ENCODE results near the gene IPO5. TPM values are rescaled to one million over a fixed set of nuclear protein-coding genes. Genes with fewer than 3 reads are reported as not detected.
"Not testable (repeated sequence)": the region's sequence is repeated elsewhere in the genome, so short reads cannot be mapped to it uniquely, and the experiment has no call there.

The IPO5 gene
- polyA plus RNA-seq, 1 of the 3 experiments (the other 2 are of a cell fraction): 77.1 TPM

DNA sequence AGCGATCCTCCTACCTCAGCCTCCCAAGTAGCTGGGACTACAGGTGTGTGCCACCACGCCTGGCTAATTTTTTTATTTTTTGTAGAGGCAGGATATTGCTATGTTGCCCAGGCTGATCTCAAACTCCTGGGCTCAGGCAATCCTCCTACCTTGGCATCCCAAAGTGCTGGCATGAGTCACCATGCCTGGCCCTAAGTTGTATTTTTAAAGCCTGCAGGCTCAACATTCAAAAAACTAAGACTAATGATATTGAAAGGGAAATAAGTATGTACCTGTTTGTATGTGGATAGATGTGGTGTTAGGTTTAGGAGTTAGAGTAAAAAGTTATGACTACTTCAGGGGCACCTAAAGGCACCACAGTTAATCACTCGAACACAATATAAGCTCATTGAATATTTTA lies 5.4 kb upstream of the IPO5 start:
- 0 out of 2 replicates have a peak, but pooled peaks have one; percentile 16 for TF ChIP-seq JUND (IDR thresholded peaks at IDR 0.05)
- no peak for TF ChIP-seq GABPA (IDR thresholded peaks at IDR 0.05; ENCODE audit: low read depth)
- TF ChIP-seq, protein P1, sequence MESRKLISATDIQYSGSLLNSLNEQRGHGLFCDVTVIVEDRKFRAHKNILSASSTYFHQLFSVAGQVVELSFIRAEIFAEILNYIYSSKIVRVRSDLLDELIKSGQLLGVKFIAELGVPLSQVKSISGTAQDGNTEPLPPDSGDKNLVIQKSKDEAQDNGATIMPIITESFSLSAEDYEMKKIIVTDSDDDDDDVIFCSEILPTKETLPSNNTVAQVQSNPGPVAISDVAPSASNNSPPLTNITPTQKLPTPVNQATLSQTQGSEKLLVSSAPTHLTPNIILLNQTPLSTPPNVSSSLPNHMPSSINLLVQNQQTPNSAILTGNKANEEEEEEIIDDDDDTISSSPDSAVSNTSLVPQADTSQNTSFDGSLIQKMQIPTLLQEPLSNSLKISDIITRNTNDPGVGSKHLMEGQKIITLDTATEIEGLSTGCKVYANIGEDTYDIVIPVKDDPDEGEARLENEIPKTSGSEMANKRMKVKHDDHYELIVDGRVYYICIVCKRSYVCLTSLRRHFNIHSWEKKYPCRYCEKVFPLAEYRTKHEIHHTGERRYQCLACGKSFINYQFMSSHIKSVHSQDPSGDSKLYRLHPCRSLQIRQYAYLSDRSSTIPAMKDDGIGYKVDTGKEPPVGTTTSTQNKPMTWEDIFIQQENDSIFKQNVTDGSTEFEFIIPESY (IDR thresholded peaks at IDR 0.05; ENCODE audit: borderline replicate concordance, low read depth): no peak
- no peak for TF ChIP-seq FOSL2 (IDR thresholded peaks at IDR 0.05; ENCODE audit: borderline replicate concordance, low read depth)
- Histone ChIP-seq H3K4me2 (no peak overlapping the region), H3F3A (replicated peaks; ENCODE audit: insufficient read depth) (peaks cover 38% of the 10 kb centered on the region), H3K27me3 (ENCODE audit: insufficient read depth) (no peaks in the 10 kb centered on the region), H3K36me3 (replicated peaks in 1 of 2; ENCODE audit: control insufficient read depth in 1 of 2, insufficient read depth in 2 of 2, low read length in 1 of 2) (no peaks in the 10 kb centered on the region), H3K9me2 (no peaks in the 10 kb centered on the region), H3K9ac (no peak overlapping the region), H3K4me3 (ENCODE audit: low read depth in 2 of 2, low read length in 1 of 2) (no peak overlapping the region), H4K20me1 (ENCODE audit: insufficient read depth) (no peaks in the 10 kb centered on the region), H3K9me3 (no peaks in the 10 kb centered on the region), H3K79me2 (ENCODE audit: insufficient read depth) (no peaks in the 10 kb centered on the region), H3K4me1 (ENCODE audit: control insufficient read depth in 1 of 2, insufficient read depth in 2 of 2, low read depth in 1 of 2, low read length in 1 of 2) (peaks cover 0 to 37% of the 10 kb centered on the region in 2 experiments; a peak in 1 of 4 replicates), H2AFZ (ENCODE audit: low read depth) (no peak overlapping the region), H3K27ac (ENCODE audit: low read depth in 2 of 2, low read length in 1 of 2) (peak overlapping the region in 1 of 2 experiments; percentile 86; a peak in 2 of 4 replicates)
- no peak for DNase-seq
- CTCF ChIA-PET: interaction anchor here (1.2 kb wide), 1 partner anchor 36 kb away, joined by 3 read pairs; no protein-coding TSS in a partner anchor
- POLR2A ChIA-PET: no interaction called here
- 92% methylated on average over 3 of the region's 3 CpGs for WGBS (ENCODE audit: low lambda C conversion rate)

DNA sequence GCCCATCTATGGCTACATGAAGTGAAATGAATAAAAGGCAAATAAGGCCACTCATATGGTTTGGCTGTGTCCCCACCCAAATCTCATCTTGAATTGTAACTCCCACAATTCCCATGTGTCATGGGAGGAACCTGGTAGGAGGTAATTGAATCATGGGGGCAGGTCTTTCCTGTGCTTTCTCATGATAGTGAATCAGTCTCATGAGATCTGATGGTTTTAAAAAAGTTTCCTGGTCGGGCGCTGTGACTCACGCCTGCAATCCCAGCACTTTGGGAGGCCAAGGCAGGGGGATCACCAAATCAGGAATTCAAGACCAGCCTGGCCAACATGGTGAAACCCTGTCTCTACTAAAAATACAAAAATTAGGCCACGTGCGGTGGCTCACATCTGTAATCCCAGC lies 4.2 kb upstream of the IPO5 start:
- H3K9me3 ChIP-seq; H3K79me2 ChIP-seq (ENCODE audit: insufficient read depth); H4K20me1 ChIP-seq (ENCODE audit: insufficient read depth); H3K4me2 ChIP-seq; H3K4me3 ChIP-seq (ENCODE audit: low read depth in 2 of 2, low read length in 1 of 2); H3K27me3 ChIP-seq (ENCODE audit: insufficient read depth); POLR2A ChIA-PET; H3K9me2 ChIP-seq; H3K9ac ChIP-seq; CTCF ChIA-PET; H2AFZ ChIP-seq (ENCODE audit: low read depth); DNase-seq; H3K36me3 ChIP-seq (replicated peaks in 1 of 2; ENCODE audit: control insufficient read depth in 1 of 2, insufficient read depth in 2 of 2, low read length in 1 of 2); H3K27ac ChIP-seq (ENCODE audit: low read depth in 2 of 2, low read length in 1 of 2): not testable (repeated sequence)
- peaks cover 31% of the 10 kb centered on the region for H3F3A ChIP-seq (replicated peaks; ENCODE audit: insufficient read depth)
- WGBS (ENCODE audit: low lambda C conversion rate): 86% methylated on average over 5 of the region's 5 CpGs
- H3K4me1 ChIP-seq (ENCODE audit: control insufficient read depth in 1 of 2, insufficient read depth in 2 of 2, low read depth in 1 of 2, low read length in 1 of 2): peaks cover 0 to 33% of the 10 kb centered on the region in 2 experiments; a peak in 1 of 4 replicates

DNA sequence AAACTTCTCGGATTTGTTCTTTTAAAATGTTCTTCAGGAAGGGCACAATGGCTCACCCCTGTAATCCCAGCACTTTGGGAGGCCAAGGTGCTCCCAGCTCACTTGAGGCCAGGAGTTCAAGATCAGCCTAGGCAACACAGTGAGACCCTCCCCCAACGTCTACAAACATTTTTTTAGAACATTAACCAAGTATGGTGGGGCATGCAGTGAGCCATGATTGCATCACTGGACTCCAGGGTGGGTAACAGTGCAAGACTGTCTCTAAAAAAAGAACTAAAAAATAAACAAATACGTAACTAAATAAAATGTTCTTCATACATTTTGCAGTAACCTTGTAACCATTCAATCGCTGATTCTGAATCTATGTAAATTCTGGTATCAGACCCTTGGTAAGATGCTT lies 2.1 kb upstream of the IPO5 start:
- Histone ChIP-seq H3K4me3 (ENCODE audit: low read depth in 2 of 2, low read length in 1 of 2) (no peak overlapping the region), H3K79me2 (ENCODE audit: insufficient read depth) (no peaks in the 10 kb centered on the region), H4K20me1 (ENCODE audit: insufficient read depth) (no peaks in the 10 kb centered on the region), H3K27ac (ENCODE audit: low read depth in 2 of 2, low read length in 1 of 2) (no peak overlapping the region), H3K9me3 (no peaks in the 10 kb centered on the region), H3K36me3 (replicated peaks in 1 of 2; ENCODE audit: control insufficient read depth in 1 of 2, insufficient read depth in 2 of 2, low read length in 1 of 2) (no peaks in the 10 kb centered on the region), H3K27me3 (ENCODE audit: insufficient read depth) (no peaks in the 10 kb centered on the region), H2AFZ (ENCODE audit: low read depth) (no peak overlapping the region), H3K4me2 (no peak overlapping the region), H3K4me1 (ENCODE audit: control insufficient read depth in 1 of 2, insufficient read depth in 2 of 2, low read depth in 1 of 2, low read length in 1 of 2) (peaks cover 0 to 12% of the 10 kb centered on the region in 2 experiments; a peak in 1 of 4 replicates), H3K9me2 (no peaks in the 10 kb centered on the region), H3K9ac (no peak overlapping the region), H3F3A (replicated peaks; ENCODE audit: insufficient read depth) (peaks cover 13% of the 10 kb centered on the region)
- no peak for DNase-seq
- ChIA-PET POLR2A (no interaction called here), CTCF (no interaction called here)
- WGBS (ENCODE audit: low lambda C conversion rate): 77% methylated on average over 4 of the region's 4 CpGs
- TF ChIP-seq RXRA (IDR thresholded peaks at IDR 0.05; ENCODE audit: borderline replicate concordance, low read depth): no peak
- no peak for TF ChIP-seq NRF1 (IDR thresholded peaks at IDR 0.05; ENCODE audit: low read depth, low read length)
- TF ChIP-seq FOXJ3 (CRISPR knock-in tag; IDR thresholded peaks at IDR 0.05): no peak
- no peak for TF ChIP-seq GATA2 (CRISPR knock-in tag; IDR thresholded peaks at IDR 0.05)
- TF ChIP-seq ELF1 (IDR thresholded peaks at IDR 0.05): no peak
- TF ChIP-seq RCOR1 (IDR thresholded peaks at IDR 0.05; ENCODE audit: low read length): no peak
- TF ChIP-seq, protein P2, sequence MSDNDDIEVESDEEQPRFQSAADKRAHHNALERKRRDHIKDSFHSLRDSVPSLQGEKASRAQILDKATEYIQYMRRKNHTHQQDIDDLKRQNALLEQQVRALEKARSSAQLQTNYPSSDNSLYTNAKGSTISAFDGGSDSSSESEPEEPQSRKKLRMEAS (IDR thresholded peaks at IDR 0.05; ENCODE audit: low read depth): no peak
- TF ChIP-seq, protein P3, sequence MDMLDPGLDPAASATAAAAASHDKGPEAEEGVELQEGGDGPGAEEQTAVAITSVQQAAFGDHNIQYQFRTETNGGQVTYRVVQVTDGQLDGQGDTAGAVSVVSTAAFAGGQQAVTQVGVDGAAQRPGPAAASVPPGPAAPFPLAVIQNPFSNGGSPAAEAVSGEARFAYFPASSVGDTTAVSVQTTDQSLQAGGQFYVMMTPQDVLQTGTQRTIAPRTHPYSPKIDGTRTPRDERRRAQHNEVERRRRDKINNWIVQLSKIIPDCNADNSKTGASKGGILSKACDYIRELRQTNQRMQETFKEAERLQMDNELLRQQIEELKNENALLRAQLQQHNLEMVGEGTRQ (IDR thresholded peaks at IDR 0.05; ENCODE audit: borderline replicate concordance, low read depth, low read length): no peak
- no peak for TF ChIP-seq NFIC (IDR thresholded peaks at IDR 0.05; ENCODE audit: borderline replicate concordance)
- TF ChIP-seq RFX5 (IDR thresholded peaks at IDR 0.05; ENCODE audit: low read length): no peak
- TF ChIP-seq, protein P1 (IDR thresholded peaks at IDR 0.05; ENCODE audit: borderline replicate concordance, low read depth): no peak

All from SK-N-SH (cell line).